ENCODE measurements around the gene SLC2A4.
"Not testable (repeated sequence)": the region's sequence is repeated elsewhere in the genome, so short reads cannot be mapped to it uniquely, and the experiment has no call there.

The SLC2A4 gene

GRCh38 chr17:7327056-7327455 lies 45.5 kb downstream of the SLC2A4 start:
- no peak for DNase-seq

DNA sequence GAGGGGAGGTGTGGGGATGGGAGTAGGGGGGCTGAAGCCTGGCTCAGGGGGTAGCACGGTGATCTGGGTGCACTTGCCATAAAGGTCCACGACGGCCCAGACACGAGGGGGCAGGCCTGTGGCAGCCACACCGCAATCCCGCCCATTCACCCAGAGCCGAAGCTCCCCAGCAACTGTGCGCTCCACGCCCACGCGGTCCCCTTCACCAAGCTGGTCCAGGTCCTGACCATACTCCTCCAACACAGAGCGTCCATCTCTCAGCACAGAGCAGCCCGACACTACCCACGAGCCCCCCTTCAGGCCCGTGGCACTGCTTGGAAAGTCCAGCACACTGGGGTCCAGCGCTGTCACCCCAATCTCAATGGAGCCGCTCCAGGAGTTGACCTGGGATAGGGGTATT lies 46.0 kb downstream of the SLC2A4 start:
- no peak for DNase-seq

- DNase-seq, result no peak
Observed at GRCh38 chr17:7328009-7328408, 46.5 kb downstream of the SLC2A4 start.

GRCh38 chr17:7328840-7329373 lies 47.4 kb downstream of the SLC2A4 start, which contains the start of gene NEURL4:
NEURL4 (minus strand) TSS chr17:7329335; CDS start chr17:7329312, 23 bp downstream.
- peak; percentile 4 for DNase-seq

GRCh38 chr17:7329374-7329996 lies 48.0 kb downstream of the SLC2A4 start:
- DNase-seq, result peak; percentile 95

DNA sequence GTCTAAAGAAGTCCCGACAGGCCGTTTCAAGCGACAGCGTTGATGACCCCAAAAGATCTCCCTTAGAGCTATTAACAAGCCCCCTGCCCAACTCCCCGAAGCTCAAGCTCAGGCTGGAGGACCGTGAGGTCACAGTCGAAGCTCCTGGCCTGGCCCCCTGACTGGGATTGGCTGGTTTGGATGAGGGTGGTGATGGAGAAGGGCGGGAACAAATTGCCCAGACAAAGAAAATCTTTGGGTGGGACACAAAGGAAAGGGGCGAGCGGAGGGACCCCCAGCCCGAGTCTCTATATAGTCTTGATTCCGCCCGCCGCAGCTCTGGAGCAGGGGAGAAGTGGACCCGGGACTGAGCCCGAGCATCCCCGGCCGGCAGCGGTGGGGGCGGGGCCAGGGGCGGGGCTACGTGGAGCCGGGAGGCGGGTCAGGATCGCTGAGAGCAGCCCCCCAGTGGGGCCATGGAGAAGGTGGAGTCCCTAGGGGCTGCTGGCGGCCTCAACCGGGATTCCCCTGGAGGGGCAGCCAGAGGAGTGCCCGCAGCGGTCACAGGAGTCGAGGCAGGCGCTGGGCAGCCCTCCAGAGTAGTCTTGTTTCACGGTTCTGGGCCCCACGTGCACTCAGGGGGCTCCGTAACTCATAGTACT lies 48.6 kb downstream of the SLC2A4 start:
- DNase-seq, result peak; percentile 72

- DNase-seq, result no peak
Observed at GRCh38 chr17:7330638-7331015, 49.1 kb downstream of the SLC2A4 start.

DNA sequence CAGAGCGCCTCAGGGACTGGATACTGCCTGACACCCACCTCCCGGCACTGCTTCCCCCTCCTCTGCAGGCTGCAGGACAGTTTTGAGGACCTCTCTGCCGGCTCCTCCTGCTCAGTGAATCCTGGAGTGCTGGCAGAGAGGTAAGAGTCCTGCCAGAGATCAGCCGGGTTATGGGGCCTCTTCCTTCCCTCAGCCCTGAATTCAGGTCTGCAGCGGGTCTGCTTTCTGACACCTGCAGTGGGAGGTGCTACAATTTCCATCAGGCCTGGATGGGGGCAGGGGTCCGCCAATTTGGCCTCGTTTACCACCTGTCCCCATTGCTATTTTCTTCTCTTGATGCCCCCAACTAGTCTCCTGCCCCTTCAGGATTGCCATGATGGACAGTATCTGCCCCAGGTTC lies 50.6 kb downstream of the SLC2A4 start:
- no peak for DNase-seq

GRCh38 chr17:7332600-7333069 lies 51.1 kb downstream of the SLC2A4 start:
- DNase-seq, result not testable (repeated sequence)

DNA sequence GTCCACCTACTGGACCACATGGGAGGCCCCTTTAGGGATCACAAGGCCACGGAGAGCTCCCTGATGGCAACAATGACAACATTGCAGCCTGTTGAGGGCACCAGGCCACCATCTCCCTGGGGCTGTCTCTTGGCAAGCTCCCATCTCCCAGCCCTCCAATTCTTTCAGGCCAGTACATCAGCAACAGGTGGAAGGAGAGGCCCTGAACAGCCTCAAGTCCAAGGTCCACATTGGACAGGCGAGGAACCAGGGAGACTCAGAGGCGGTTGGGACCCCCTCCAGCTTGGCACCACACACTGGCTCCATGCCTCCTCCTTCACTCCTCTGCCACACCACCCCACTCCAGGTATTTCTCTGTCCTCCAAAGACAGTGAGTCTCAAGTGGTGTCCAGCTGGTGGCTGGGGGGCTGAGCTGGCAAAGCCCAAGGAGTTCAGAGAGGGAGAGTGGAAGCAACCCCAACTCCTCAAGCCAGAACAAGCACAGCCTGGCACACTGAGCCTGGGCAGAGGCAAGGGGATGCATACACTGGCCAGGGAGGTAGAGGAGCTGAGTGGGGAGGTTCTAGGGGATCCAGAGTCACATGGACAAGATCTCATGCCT lies 53.5 kb downstream of the SLC2A4 start:
- no peak for DNase-seq

DNA sequence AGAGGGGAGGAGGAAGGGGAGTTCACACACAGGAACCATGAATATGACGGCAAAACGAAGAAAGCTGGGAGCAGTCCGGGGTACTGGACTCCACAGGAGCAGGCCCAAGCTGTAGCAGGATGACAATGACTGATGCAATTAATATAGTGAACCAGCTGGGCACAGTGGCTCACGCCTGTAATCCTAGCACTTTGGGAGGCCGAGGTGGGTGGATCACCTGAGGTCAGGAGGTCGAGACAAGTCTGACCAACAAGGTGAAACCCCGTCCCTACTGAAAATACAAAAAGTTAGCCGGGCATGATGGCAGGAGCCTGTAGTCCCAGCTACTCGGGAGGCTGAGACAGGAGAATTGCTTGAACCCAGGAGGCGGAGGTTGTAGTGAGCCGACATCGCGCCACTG lies 54.2 kb downstream of the SLC2A4 start:
- not testable (repeated sequence) for DNase-seq

DNA sequence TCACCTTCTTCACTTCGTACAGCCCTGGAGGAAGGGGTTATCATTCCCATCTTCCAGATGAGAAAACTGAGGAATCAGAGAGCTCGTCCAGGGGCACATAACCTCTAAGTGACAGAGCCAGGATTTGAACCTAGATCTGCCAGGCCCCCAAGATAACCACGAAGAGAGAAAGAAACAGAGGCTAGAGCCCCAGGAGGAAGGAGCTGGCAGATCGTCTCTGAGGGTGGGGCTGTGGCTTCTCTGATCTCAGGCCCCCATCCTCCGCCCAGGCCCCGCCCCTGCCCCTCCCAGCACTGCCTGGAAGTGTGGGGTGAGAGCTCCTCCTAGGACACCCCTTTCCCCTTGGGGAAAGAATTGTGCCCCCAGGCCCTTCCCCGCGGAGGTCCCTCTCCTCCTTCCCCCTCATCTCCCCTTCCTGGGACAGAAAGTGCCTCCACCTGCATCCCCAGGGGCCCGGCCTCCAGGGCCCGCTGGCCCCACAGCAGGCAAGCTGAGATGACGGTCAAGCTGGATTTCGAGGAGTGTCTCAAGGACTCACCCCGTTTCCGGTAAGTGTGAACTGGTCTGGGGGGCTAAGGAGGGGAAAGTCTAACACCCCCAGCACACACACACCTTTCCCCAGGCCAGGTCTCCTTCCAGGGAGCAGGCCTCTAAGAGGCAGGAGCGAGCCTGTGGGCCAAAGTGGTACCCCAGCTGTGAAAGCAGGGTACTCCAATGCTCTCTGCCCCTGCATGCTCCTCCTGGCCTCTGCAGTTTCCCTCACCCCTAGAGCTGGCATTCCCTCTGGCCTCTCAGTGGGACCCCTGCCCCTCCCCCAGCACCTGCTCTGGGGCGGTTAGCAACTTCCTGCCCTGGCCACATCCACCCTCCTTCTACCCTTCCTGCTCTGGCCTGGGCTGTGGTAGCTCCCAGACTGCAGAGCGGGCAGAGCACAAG lies 55.0 kb downstream of the SLC2A4 start, which contains the start of gene ACAP1:
ACAP1 (plus strand) TSS at position 290 of the 936 bp plus-strand sequence; CDS start at position 496, 206 bp downstream.
- no peak for DNase-seq

DNA sequence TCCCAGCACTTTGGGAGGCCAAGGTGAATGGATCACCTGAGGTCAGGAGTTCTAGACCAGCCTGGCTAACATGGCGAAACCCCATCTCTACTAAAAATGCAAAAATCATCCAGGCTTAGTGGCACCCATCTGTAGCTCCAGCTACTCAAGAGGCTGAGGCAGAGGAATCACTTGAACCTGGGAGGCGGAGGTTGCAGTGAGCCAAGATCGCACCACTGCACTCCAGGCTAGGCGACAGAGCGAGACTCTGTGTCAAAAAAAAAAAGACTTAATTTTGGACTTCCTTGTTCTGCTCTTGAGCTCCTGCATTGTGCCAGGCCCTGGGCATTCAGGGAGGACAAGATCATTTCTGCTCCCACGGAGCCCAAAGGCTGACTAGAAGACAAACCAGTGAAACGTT lies 56.1 kb downstream of the SLC2A4 start:
- DNase-seq, result not testable (repeated sequence)

Measured in NCI-H1092 treated with DMSO at 0.1 percent for 48 hours (cell line).